Rectal smooth muscle tissue (tissue), 1 donor: ENCODE data around the gene FER1L5.

Experiments
- H3K27ac ChIP-seq: one replicate; pipeline ENCODE4 v1.7.0; 2013; ENCODE audit warnings: low read depth, low read length, inconsistent platforms
- H3K27me3 ChIP-seq: one replicate; pipeline ENCODE4 v1.7.0; 2013; ENCODE audit warnings: low read length; ENCODE audit not compliant: control insufficient read depth, insufficient read depth
- H3K36me3 ChIP-seq: one replicate; pipeline ENCODE4 v1.7.0; 2013; ENCODE audit warnings: low read length; ENCODE audit not compliant: control insufficient read depth, insufficient read depth
- H3K4me1 ChIP-seq: one replicate; pipeline ENCODE4 v1.7.0; 2013; ENCODE audit warnings: low read length; ENCODE audit not compliant: control insufficient read depth, insufficient read depth
- H3K4me3 ChIP-seq: one replicate; pipeline ENCODE4 v1.7.0; 2013; ENCODE audit warnings: low read length
- H3K9ac ChIP-seq: one replicate; pipeline ENCODE4 v1.7.0; 2013; ENCODE audit warnings: low read length

The FER1L5 gene

DNA sequence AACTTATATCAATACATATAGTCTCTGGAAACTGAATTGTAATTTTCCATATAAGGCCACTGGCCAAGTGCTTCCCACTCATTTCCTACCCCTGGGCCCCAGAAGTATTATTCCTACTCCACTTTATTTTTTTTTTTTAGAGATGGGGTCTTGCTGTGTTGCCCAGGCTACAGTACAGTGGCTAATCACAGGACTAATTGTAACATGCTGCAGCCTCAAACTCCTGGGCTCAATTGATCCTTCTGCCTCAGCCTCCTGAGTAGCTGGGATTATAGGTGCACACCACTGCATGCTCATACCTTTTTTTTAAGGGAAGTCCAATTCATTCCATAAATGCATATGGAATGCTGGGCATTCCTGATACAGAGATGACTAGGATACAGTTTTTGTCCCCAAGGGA, 111.8 kb downstream of the FER1L5 start:
- Histone ChIP-seq H3K27me3 (no peaks in the 10 kb centered on the region), H3K36me3 (no peaks in the 10 kb centered on the region), H3K27ac (no peak overlapping the region), H3K4me1 (no peaks in the 10 kb centered on the region), H3K4me3 (no peak overlapping the region), H3K9ac (no peak overlapping the region)
